IPS DF 4.7 (cell line): ENCODE data around the gene CEP170B.
"Not testable (repeated sequence)": the region's sequence is repeated elsewhere in the genome, so short reads cannot be mapped to it uniquely, and the experiment has no call there.

ENCODE experiments used
- DNase-seq: peaks from one replicate; pipeline ENCODE4 v3.0.0-alpha.2; 2013; ENCODE audit warnings: low spot score; ENCODE audit errors: extremely low read depth

Gene CEP170B

GRCh38 chr14:104889375-104889757, 24.3 kb downstream of the CEP170B start:
- no peak for DNase-seq

GRCh38 chr14:104890292-104890691, 25.2 kb downstream of the CEP170B start:
- DNase-seq: not testable (repeated sequence)

- DNase-seq: no peak
These were observed 26.1 kb downstream of the CEP170B start for GRCh38 chr14:104891121-104891551.

GRCh38 chr14:104891664-104892530, 26.8 kb downstream of the CEP170B start:
- no peak for DNase-seq

GRCh38 chr14:104892531-104893434, 27.7 kb downstream of the CEP170B start:
- no peak for DNase-seq

- no peak for DNase-seq
These were observed 28.6 kb downstream of the CEP170B start for GRCh38 chr14:104893435-104894207.

- no peak for DNase-seq
These were observed 29.5 kb downstream of the CEP170B start for GRCh38 chr14:104894331-104895206.

GRCh38 chr14:104895207-104895785, 30.2 kb downstream of the CEP170B start:
- DNase-seq: no peak

- no peak for DNase-seq
These were observed 31.0 kb downstream of the CEP170B start for GRCh38 chr14:104895786-104896661.

GRCh38 chr14:104897330-104898194, 32.5 kb downstream of the CEP170B start:
- DNase-seq: no peak

GRCh38 chr14:104898195-104898558, 33.1 kb downstream of the CEP170B start:
- DNase-seq: no peak

- no peak for DNase-seq
These were observed 33.9 kb downstream of the CEP170B start for GRCh38 chr14:104898870-104899510.

- no peak for DNase-seq
These were observed 34.7 kb downstream of the CEP170B start for GRCh38 chr14:104899781-104900180.

GRCh38 chr14:104900639-104901512, 35.8 kb downstream of the CEP170B start:
- no peak for DNase-seq

- DNase-seq: no peak
These were observed 38.9 kb downstream of the CEP170B start for GRCh38 chr14:104903990-104904389.
